22Rv1 (cell line): ENCODE results near the gene PCDHGB7.
"Not testable (repeated sequence)": the region's sequence is repeated elsewhere in the genome, so short reads cannot be mapped to it uniquely, and the experiment has no call there.

Experiments used
- ZFX ChIP-seq: fragments of 450-650 bp; IDR thresholded peaks from 2 replicates; pipeline ENCODE4 v1.6.1; 2017; ENCODE audit warnings: antibody characterized with exemption, borderline replicate concordance
- TF ChIP-seq, protein P1 (sequence below): fragments of 450-650 bp; IDR thresholded peaks from 2 replicates; pipeline ENCODE4 v1.5.1; 2017; ENCODE audit warnings: mild to moderate bottlenecking

DNA sequence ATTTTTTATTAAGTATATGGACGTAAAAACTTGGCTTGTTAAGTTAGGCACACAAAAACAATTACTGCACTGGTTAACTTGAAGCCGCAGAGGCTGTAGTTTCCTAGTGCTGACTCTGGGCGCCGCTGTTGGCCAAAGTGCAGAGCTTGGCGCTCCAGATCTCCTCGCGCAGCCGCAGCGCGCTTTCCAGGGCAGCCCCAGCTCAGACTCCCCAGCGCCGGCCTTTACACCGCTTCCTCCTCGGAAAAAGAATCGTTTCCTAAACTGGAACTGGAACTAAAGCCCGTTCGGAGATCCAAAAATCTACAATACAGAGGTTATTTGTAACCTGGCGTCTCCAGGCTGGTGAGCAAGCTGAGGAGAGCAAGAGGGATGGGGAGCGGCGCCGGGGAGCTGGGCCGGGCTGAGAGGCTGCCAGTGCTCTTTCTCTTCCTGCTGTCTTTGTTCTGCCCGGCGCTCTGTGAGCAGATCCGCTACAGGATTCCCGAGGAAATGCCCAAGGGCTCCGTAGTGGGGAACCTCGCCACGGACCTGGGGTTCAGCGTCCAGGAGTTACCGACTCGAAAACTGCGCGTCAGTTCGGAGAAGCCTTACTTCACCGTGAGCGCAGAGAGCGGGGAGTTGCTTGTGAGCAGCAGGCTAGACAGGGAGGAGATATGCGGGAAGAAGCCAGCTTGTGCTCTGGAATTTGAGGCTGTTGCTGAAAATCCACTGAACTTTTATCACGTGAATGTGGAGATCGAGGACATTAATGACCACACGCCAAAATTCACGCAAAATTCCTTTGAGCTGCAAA is 19.5 kb upstream of the PCDHGB7 start, which contains the start of gene PCDHGB5:
- TF ChIP-seq, protein P1, sequence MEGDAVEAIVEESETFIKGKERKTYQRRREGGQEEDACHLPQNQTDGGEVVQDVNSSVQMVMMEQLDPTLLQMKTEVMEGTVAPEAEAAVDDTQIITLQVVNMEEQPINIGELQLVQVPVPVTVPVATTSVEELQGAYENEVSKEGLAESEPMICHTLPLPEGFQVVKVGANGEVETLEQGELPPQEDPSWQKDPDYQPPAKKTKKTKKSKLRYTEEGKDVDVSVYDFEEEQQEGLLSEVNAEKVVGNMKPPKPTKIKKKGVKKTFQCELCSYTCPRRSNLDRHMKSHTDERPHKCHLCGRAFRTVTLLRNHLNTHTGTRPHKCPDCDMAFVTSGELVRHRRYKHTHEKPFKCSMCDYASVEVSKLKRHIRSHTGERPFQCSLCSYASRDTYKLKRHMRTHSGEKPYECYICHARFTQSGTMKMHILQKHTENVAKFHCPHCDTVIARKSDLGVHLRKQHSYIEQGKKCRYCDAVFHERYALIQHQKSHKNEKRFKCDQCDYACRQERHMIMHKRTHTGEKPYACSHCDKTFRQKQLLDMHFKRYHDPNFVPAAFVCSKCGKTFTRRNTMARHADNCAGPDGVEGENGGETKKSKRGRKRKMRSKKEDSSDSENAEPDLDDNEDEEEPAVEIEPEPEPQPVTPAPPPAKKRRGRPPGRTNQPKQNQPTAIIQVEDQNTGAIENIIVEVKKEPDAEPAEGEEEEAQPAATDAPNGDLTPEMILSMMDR, result not testable (repeated sequence)
- not testable (repeated sequence) for TF ChIP-seq ZFX
